Endothelial cell of umbilical vein (primary cell): ENCODE data around the gene OPCML. TPM values are rescaled to one million over a fixed set of nuclear protein-coding genes. Genes with fewer than 3 reads are reported as not detected.

ENCODE experiments used
- BruUV-seq: library from RNA; stranded (reverse); fragments of 400-500 nt; replicated peaks from 2 replicates; lab custom pipeline; 2021; lab: Mats Ljungman, UMichigan
- CTCF ChIA-PET: fragments of 300-600, 350-600 bp; sonication (Branson Sonifier 250); formaldehyde crosslinking; loops from one replicate; lab custom pipeline; 2021; ENCODE audit warnings: antibody characterized with exemption, inconsistent platforms; lab: Charles Lee
- POLR2A ChIA-PET: fragments of 300-600, 350-600 bp; sonication (Branson Sonifier 250); formaldehyde crosslinking; loops from one replicate; lab custom pipeline; 2021; ENCODE audit warnings: antibody characterized with exemption, inconsistent platforms; lab: Charles Lee
- DNase-seq: peaks from one replicate; pipeline ENCODE4 v3.0.0-alpha.2; 2011; ENCODE audit warnings: low read depth, low spot score
- FAIRE-seq: peaks from 2 replicates; lab custom pipeline; 2011; peaks lifted over from hg19 to GRCh38; lab: Jason Lieb, UNC
- H2AFZ ChIP-seq: 2 replicates; pipeline ENCODE4 v1.6.0; 2012; ENCODE audit warnings: low read depth, low read length, control low read depth, inconsistent platforms
- H3K27ac ChIP-seq: 2 replicates; pipeline ENCODE4 v1.5.1; 2011; ENCODE audit warnings: low read depth, mild to moderate bottlenecking, control low read depth, low read length, moderate library complexity; ENCODE audit not compliant: insufficient read depth
- H3K27me3 ChIP-seq, 2 experiments: 2 replicates each; pipeline versions ENCODE4 v1.6.0 to v1.6.1; 2011; ENCODE audit warnings: low read length in 2 of 2, mixed read lengths in 1 of 2; ENCODE audit not compliant: control insufficient read depth in 2 of 2, insufficient read depth in 2 of 2
- H3K36me3 ChIP-seq, 2 experiments: 2 replicates in 1 of 2; 3 replicates in 1 of 2; pipeline ENCODE4 v1.5.1; 2011; ENCODE audit warnings: low read length in 2 of 2, mild to moderate bottlenecking in 1 of 2, moderate library complexity in 1 of 2; ENCODE audit not compliant: control insufficient read depth in 2 of 2, insufficient read depth in 2 of 2; ENCODE audit errors: extremely low read depth in 1 of 2
- H3K4me1 ChIP-seq: 3 replicates; pipeline ENCODE4 v1.5.1; 2011; ENCODE audit warnings: mild to moderate bottlenecking, low read length; ENCODE audit not compliant: control insufficient read depth, insufficient read depth; ENCODE audit errors: extremely low read depth
- H3K4me2 ChIP-seq: 2 replicates; pipeline ENCODE4 v1.6.1; 2011; ENCODE audit warnings: low read length, control low read depth, mixed read lengths; ENCODE audit not compliant: insufficient read depth
- H3K4me3 ChIP-seq, 3 experiments: fragments of 200-600 bp in 1 of 3; sonication (generic), shearing (Covaris generic) in 1 of 3; replicated peaks in 1 of 3; 2 replicates each; pipeline ENCODE4 v1.5.1; 2011 to 2016; ENCODE audit warnings: control low read depth in 3 of 3, low read length in 3 of 3, mild to moderate bottlenecking in 2 of 3, inconsistent platforms in 1 of 3, low read depth in 1 of 3, moderate library complexity in 1 of 3; ENCODE audit not compliant: insufficient read depth in 1 of 3
- H3K79me2 ChIP-seq: 2 replicates; pipeline ENCODE4 v1.6.0; 2012; ENCODE audit warnings: low read length, inconsistent platforms; ENCODE audit not compliant: control insufficient read depth, insufficient read depth
- H3K9ac ChIP-seq: replicated peaks from 2 replicates; pipeline ENCODE3; 2011; ENCODE audit warnings: low read length, control low read depth; ENCODE audit not compliant: insufficient read depth; ENCODE audit errors: extremely low read depth
- H3K9me1 ChIP-seq: replicated peaks from 3 replicates; pipeline ENCODE4 v1.6.0; 2011; ENCODE audit warnings: mild to moderate bottlenecking, low read length; ENCODE audit not compliant: control insufficient read depth, insufficient read depth; ENCODE audit errors: extremely low read depth
- H3K9me3 ChIP-seq: replicated peaks from 2 replicates; pipeline ENCODE4 v1.5.1; 2012; ENCODE audit warnings: low read length, inconsistent platforms; ENCODE audit not compliant: control insufficient read depth, insufficient read depth
- H4K20me1 ChIP-seq: replicated peaks from 2 replicates; pipeline ENCODE3; 2011; ENCODE audit warnings: mild to moderate bottlenecking, low read length; ENCODE audit not compliant: control insufficient read depth, insufficient read depth; ENCODE audit errors: extremely low read depth
- CTCF ChIP-seq, 2 donors: IDR thresholded peaks; 1 replicate in 1 of 2; 2 replicates in 1 of 2; pipeline ENCODE4 v1.5.1; 2011; ENCODE audit warnings: low read length in 2 of 2, mild to moderate bottlenecking in 2 of 2, moderate library complexity in 2 of 2, control low read depth in 1 of 2, inconsistent platforms in 1 of 2, low read depth in 1 of 2; ENCODE audit not compliant: insufficient read depth in 1 of 2; ENCODE audit errors: extremely low read depth in 1 of 2
- EZH2 ChIP-seq: IDR thresholded peaks from 2 replicates; pipeline ENCODE4 v1.6.1; 2012; ENCODE audit warnings: borderline replicate concordance, low read depth, mild to moderate bottlenecking, moderate library complexity, low read length, inconsistent platforms; ENCODE audit not compliant: severe bottlenecking
- FOS ChIP-seq: IDR thresholded peaks from 2 replicates; pipeline ENCODE4 v1.6.1; 2011; ENCODE audit warnings: mild to moderate bottlenecking, low read length, moderate library complexity, borderline replicate concordance; ENCODE audit not compliant: insufficient read depth
- GATA2 ChIP-seq: IDR thresholded peaks from 2 replicates; pipeline ENCODE4 v1.7.0; 2011; ENCODE audit warnings: low read depth, mild to moderate bottlenecking, moderate library complexity, mixed read lengths, low read length; ENCODE audit not compliant: insufficient read length, insufficient read depth
- MYC ChIP-seq: IDR thresholded peaks from one replicate; pipeline ENCODE4 v1.6.1; 2011; ENCODE audit warnings: mild to moderate bottlenecking, low read depth, low read length
- POLR2A ChIP-seq: IDR thresholded peaks from 2 replicates; pipeline ENCODE4 v1.6.1; 2012; ENCODE audit warnings: low read depth, mild to moderate bottlenecking, control low read depth, low read length
- dilution Hi-C: fragments of 300-500 bp; cut with MboI; formaldehyde crosslinking; loops from one replicate; pipeline ENCODE4 v1.15.0; 2019; ENCODE audit warnings: low sequenced_read_pairs; ENCODE audit not compliant: extremely low pct_ligation_motif_present
- intact Hi-C: fragments of 100-400 bp; cut with micrococcal nuclease; formaldehyde crosslinking; loops from one replicate; pipeline ENCODE4 v1.10.0; 2022
- polyA plus RNA-seq, 4 experiments: library from polyadenylated mRNA; depleted of rRNA in 3 of 4; stranded (reverse) in 3 of 4; unstranded in 1 of 4; fragments of >200 nt; gene quantifications; 2 replicates each; pipeline versions ENCODE4 v1.2.1 to v1.2.3, GENCODE V29; 2011 to 2012; ENCODE audit warnings: missing spikeins in 1 of 4
- total RNA-seq: library from RNA; stranded (reverse); gene quantifications from 2 replicates; pipeline ENCODE4 v1.2.3, GENCODE V29; 2021

Gene OPCML
- total and polyA plus RNA-seq, 2 donors (not counting 3 experiments of a cell fraction or from before 2014, with no cell fraction given), result not detected

DNA sequence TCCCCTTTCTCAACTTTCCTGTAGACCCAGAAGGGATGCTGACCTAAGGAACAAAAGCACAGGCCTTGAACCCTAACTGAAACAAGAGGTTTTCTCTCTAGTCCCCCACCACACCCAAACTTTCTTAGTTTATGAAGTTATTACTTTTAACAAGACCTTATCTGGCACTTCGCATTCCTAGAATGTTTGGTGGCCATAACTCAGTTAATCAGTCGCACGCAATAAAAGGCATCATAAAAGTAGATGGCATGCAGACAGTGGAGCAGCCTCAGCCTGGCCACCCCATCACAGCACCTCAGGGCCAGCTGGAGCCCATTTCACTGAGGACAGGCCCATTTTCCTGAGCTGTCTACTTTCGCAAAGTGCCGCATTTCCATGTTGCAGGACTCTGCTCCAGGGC, 301.9 kb downstream of the OPCML start:
- POLR2A ChIA-PET, result no interaction called here
- intact Hi-C loops (no loop called here), dilution Hi-C loops (no loop called here)
- no TSS peak for BruUV-seq
- CTCF ChIA-PET, result no interaction called here
- H3K36me3 ChIP-seq, result no peaks in the 10 kb centered on the region
- no peak overlapping the region for H2AFZ ChIP-seq
- H3K79me2 ChIP-seq, result no peaks in the 10 kb centered on the region
- DNase-seq (no peak), FAIRE-seq (no peak)
- H3K27ac ChIP-seq, result no peak overlapping the region
- no peak overlapping the region for H3K4me3 ChIP-seq
- no peak overlapping the region for H3K9ac ChIP-seq
- no peak for TF ChIP-seq GATA2
- TF ChIP-seq MYC, result no peak
- H3K4me2 ChIP-seq, result no peak overlapping the region
- H4K20me1 ChIP-seq, result no peaks in the 10 kb centered on the region
- H3K27me3 ChIP-seq, result no peaks in the 10 kb centered on the region
- H3K9me3 ChIP-seq, result no peaks in the 10 kb centered on the region
- no peaks in the 10 kb centered on the region for H3K4me1 ChIP-seq
- no peaks in the 10 kb centered on the region for H3K9me1 ChIP-seq

DNA sequence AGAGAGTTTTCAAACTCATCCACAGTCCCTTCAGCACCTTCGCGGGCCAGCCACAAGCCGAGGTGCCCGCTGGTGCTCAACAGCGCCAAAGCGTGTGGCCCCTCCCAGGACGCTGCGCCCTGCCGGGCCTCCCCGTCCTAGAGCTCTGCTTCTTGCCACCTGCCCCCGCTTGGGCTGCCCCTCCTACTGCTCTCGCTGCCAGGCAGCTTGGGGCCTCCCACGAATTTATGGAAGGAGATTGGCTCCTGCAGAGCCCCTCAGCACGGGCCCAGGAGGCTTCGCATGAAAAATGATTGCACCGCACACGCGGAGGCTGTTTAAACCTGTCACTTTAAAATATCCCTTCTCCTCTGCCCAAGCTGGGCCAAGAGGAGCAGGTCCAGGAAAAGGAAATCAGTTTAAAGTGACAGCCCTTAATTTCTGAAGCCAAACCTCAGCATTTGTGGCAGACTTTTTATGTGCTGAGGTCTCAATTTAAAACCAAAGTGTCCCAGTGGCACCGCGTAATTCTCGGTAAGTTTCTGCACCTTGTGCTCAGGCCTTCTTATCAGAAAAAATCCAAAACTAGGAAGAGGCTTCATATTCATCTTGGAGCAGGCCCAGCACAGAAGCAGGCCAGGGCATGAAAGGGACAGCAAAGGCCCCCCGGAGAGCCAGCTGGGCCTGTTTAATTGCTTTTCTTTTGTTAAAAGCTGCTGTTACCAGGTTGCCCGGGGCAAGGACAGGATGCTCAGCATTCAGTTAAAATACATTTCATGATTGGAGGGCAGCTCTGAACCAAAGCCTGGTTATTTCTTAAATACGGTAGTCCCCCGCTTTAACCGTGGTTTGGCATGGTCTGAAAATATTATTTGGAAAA, 303.6 kb downstream of the OPCML start:
- dilution Hi-C loops, result no loop called here
- no peak for FAIRE-seq
- BruUV-seq, result no TSS peak
- Histone ChIP-seq H3K36me3 (no peaks in the 10 kb centered on the region), H4K20me1 (no peaks in the 10 kb centered on the region), H3K9me1 (no peaks in the 10 kb centered on the region), H3K9me3 (no peaks in the 10 kb centered on the region), H3K4me1 (no peaks in the 10 kb centered on the region), H3K79me2 (no peaks in the 10 kb centered on the region), H3K27me3 (no peaks in the 10 kb centered on the region), H2AFZ (no peak overlapping the region), H3K27ac (no peak overlapping the region), H3K9ac (no peak overlapping the region), H3K4me2 (no peak overlapping the region), H3K4me3 (no peak overlapping the region)
- no peak for DNase-seq
- TF ChIP-seq EZH2 (no peak), MYC (no peak), CTCF (IDR thresholded peaks at IDR 0.05; ENCODE audit: extremely low read depth in 1 of 2, insufficient read depth in 1 of 2, low read depth in 1 of 2, low read length in 2 of 2) (no peak), FOS (no peak), GATA2 (no peak), POLR2A (no peak)
- POLR2A ChIA-PET, result no interaction called here
- intact Hi-C loops, result no loop called here
- CTCF ChIA-PET, result no interaction called here
